Activated CD4-positive, alpha-beta memory T cell treated with anti-CD3 and anti-CD28 coated beads for 36 hours (primary cell): ENCODE results near the gene IZUMO1. TPM values are rescaled to one million over a fixed set of nuclear protein-coding genes. Genes with fewer than 3 reads are reported as not detected.
"Not testable (repeated sequence)": the region's sequence is repeated elsewhere in the genome, so short reads cannot be mapped to it uniquely, and the experiment has no call there.

Source experiments
- CTCF ChIA-PET: fragments of 350-600 bp; sonication (Branson Sonifier 250); formaldehyde crosslinking; loops from one replicate; lab custom pipeline; 2021; ENCODE audit warnings: antibody characterized with exemption, inconsistent platforms; lab: Charles Lee
- POLR2A ChIA-PET: fragments of 350-600 bp; sonication (Branson Sonifier 250); formaldehyde crosslinking; loops from one replicate; lab custom pipeline; 2021; ENCODE audit warnings: antibody characterized with exemption; lab: Charles Lee
- DNase-seq: peaks from one replicate; pipeline ENCODE4 v3.0.0-alpha.2; 2020
- H3K27ac Mint-ChIP-seq: one replicate; pipeline ENCODE4 v1.8.0; 2021; ENCODE audit warnings: mixed read lengths
- H3K27me3 Mint-ChIP-seq: one replicate; pipeline ENCODE4 v1.8.0; 2021; ENCODE audit warnings: mixed read lengths
- H3K36me3 Mint-ChIP-seq: one replicate; pipeline ENCODE4 v1.8.0; 2021; ENCODE audit warnings: mixed read lengths
- H3K4me1 Mint-ChIP-seq: one replicate; pipeline ENCODE4 v1.8.0; 2021; ENCODE audit warnings: low read depth, mixed read lengths
- H3K4me3 Mint-ChIP-seq: one replicate; pipeline ENCODE4 v1.8.0; 2021; ENCODE audit warnings: mild to moderate bottlenecking, mixed read lengths
- H3K9me3 Mint-ChIP-seq: one replicate; pipeline ENCODE4 v1.8.0; 2021; ENCODE audit warnings: mixed read lengths
- intact Hi-C: fragments of 100-400 bp; cut with micrococcal nuclease; formaldehyde crosslinking; loops from one replicate; pipeline ENCODE4 v1.15.1; 2023
- total RNA-seq, 2 experiments: library from RNA; stranded (reverse); gene quantifications; one replicate each; pipeline ENCODE4 v1.2.3, GENCODE V29; 2021

IZUMO1 gene
- total RNA-seq, 2 experiments from 2014 or later = not detected

GRCh38 chr19:48777139-48777538, 30.4 kb upstream of the IZUMO1 start:
- no peaks in the 10 kb centered on the region for H3K9me3 Mint-ChIP-seq
- H3K4me3 Mint-ChIP-seq = no peak overlapping the region
- no peak for DNase-seq
- H3K36me3 Mint-ChIP-seq = no peaks in the 10 kb centered on the region
- no peak overlapping the region for H3K27ac Mint-ChIP-seq
- POLR2A ChIA-PET = no interaction called here
- no peaks in the 10 kb centered on the region for H3K4me1 Mint-ChIP-seq
- CTCF ChIA-PET = interaction anchor here (2.1 kb wide), 1 partner anchor 11 kb away, joined by 6 read pairs; no protein-coding TSS in a partner anchor
- intact Hi-C loops = no loop called here
- H3K27me3 Mint-ChIP-seq = peaks cover 2% of the 10 kb centered on the region

GRCh38 chr19:48772503-48772953, 25.8 kb upstream of the IZUMO1 start:
- CTCF ChIA-PET = interaction anchor here (0.7 kb wide), 1 partner anchor 73 kb away, joined by 3 read pairs; no protein-coding TSS in a partner anchor
- H3K4me3 Mint-ChIP-seq = no peak overlapping the region
- H3K4me1 Mint-ChIP-seq = no peaks in the 10 kb centered on the region
- DNase-seq = no peak
- H3K27me3 Mint-ChIP-seq = peaks cover 6% of the 10 kb centered on the region
- intact Hi-C loops = no loop called here
- no peaks in the 10 kb centered on the region for H3K9me3 Mint-ChIP-seq
- POLR2A ChIA-PET = no interaction called here
- no peak overlapping the region for H3K27ac Mint-ChIP-seq
- H3K36me3 Mint-ChIP-seq = no peaks in the 10 kb centered on the region

- no peak for DNase-seq
- Mint-ChIP-seq H3K4me1 (no peaks in the 10 kb centered on the region), H3K4me3 (no peak overlapping the region), H3K9me3 (no peaks in the 10 kb centered on the region), H3K27me3 (peaks cover 6% of the 10 kb centered on the region), H3K36me3 (no peaks in the 10 kb centered on the region), H3K27ac (no peak overlapping the region)
- intact Hi-C loops = no loop called here
- ChIA-PET CTCF (no interaction called here), POLR2A (no interaction called here)
Observed at GRCh38 chr19:48770734-48771472, 24.2 kb upstream of the IZUMO1 start.

GRCh38 chr19:48770266-48770665, 23.6 kb upstream of the IZUMO1 start:
- POLR2A ChIA-PET = interaction anchor here (0.6 to 0.7 kb wide), 3 partner anchors 9 to 136 kb away, joined by 3 to 7 read pairs (median 4); no protein-coding TSS in a partner anchor
- CTCF ChIA-PET = no interaction called here
- intact Hi-C loops = no loop called here
- Mint-ChIP-seq H3K36me3 (no peaks in the 10 kb centered on the region), H3K27ac (no peak overlapping the region), H3K4me1 (no peaks in the 10 kb centered on the region), H3K9me3 (no peaks in the 10 kb centered on the region), H3K4me3 (no peak overlapping the region), H3K27me3 (peaks cover 6% of the 10 kb centered on the region)
- DNase-seq = no peak

- H3K27me3 Mint-ChIP-seq = peaks cover 6% of the 10 kb centered on the region
- H3K4me3 Mint-ChIP-seq = no peak overlapping the region
- H3K4me1 Mint-ChIP-seq = no peaks in the 10 kb centered on the region
- POLR2A ChIA-PET = interaction anchor here (0.7 kb wide), 2 partner anchors 10 to 32 kb away, joined by 4 to 7 read pairs; no protein-coding TSS in a partner anchor
- intact Hi-C loops = no loop called here
- no peak for DNase-seq
- CTCF ChIA-PET = no interaction called here
- H3K27ac Mint-ChIP-seq = no peak overlapping the region
- H3K36me3 Mint-ChIP-seq = no peaks in the 10 kb centered on the region
- H3K9me3 Mint-ChIP-seq = no peaks in the 10 kb centered on the region
Observed at GRCh38 chr19:48768994-48769713, 22.4 kb upstream of the IZUMO1 start.

GRCh38 chr19:48768171-48768753, 21.6 kb upstream of the IZUMO1 start:
- intact Hi-C loops, H3K9me3 Mint-ChIP-seq, H3K36me3 Mint-ChIP-seq, H3K4me1 Mint-ChIP-seq, DNase-seq, H3K27me3 Mint-ChIP-seq, H3K27ac Mint-ChIP-seq, POLR2A ChIA-PET, H3K4me3 Mint-ChIP-seq: not testable (repeated sequence)
- CTCF ChIA-PET = interaction anchor here (0.7 kb wide), 1 partner anchor 21 kb away, joined by 3 read pairs; no protein-coding TSS in a partner anchor

- CTCF ChIA-PET = interaction anchor here (1.3 kb wide), 1 partner anchor 77 kb away, joined by 5 read pairs; no protein-coding TSS in a partner anchor
- H3K9me3 Mint-ChIP-seq, DNase-seq, H3K27me3 Mint-ChIP-seq, H3K4me3 Mint-ChIP-seq, POLR2A ChIA-PET, H3K36me3 Mint-ChIP-seq, H3K27ac Mint-ChIP-seq, H3K4me1 Mint-ChIP-seq, intact Hi-C loops: not testable (repeated sequence)
Observed at GRCh38 chr19:48765816-48766215, 19.1 kb upstream of the IZUMO1 start.

- CTCF ChIA-PET = no interaction called here
Observed at GRCh38 chr19:48760504-48761205, 13.9 kb upstream of the IZUMO1 start.

GRCh38 chr19:48757741-48758144, 11.0 kb upstream of the IZUMO1 start:
- Mint-ChIP-seq H3K9me3 (no peaks in the 10 kb centered on the region), H3K36me3 (no peaks in the 10 kb centered on the region), H3K4me1 (peaks cover 14% of the 10 kb centered on the region), H3K27me3 (peaks cover 25% of the 10 kb centered on the region), H3K27ac (no peak overlapping the region), H3K4me3 (no peak overlapping the region)
- no peak for DNase-seq
- ChIA-PET POLR2A (no interaction called here), CTCF (no interaction called here)
- intact Hi-C loops = no loop called here

More at GRCh38 chr19:48760504-48761205, 13.9 kb upstream of the IZUMO1 start:
- Mint-ChIP-seq H3K4me1 (peaks cover 4% of the 10 kb centered on the region), H3K4me3 (no peak overlapping the region), H3K9me3 (no peaks in the 10 kb centered on the region), H3K27ac (no peak overlapping the region), H3K27me3 (peaks cover 8% of the 10 kb centered on the region), H3K36me3 (no peaks in the 10 kb centered on the region)
- POLR2A ChIA-PET = no interaction called here
- no peak for DNase-seq
- intact Hi-C loops = no loop called here

GRCh38 chr19:48757089-48757675, 10.5 kb upstream of the IZUMO1 start:
- Mint-ChIP-seq H3K4me1 (peaks cover 15% of the 10 kb centered on the region), H3K9me3 (no peaks in the 10 kb centered on the region), H3K4me3 (no peak overlapping the region), H3K27ac (no peak overlapping the region), H3K27me3 (peaks cover 26% of the 10 kb centered on the region), H3K36me3 (no peaks in the 10 kb centered on the region)
- no peak for DNase-seq
- intact Hi-C loops = no loop called here
- POLR2A ChIA-PET = no interaction called here
- CTCF ChIA-PET = no interaction called here

GRCh38 chr19:48756686-48757085, 10.0 kb upstream of the IZUMO1 start:
- CTCF ChIA-PET = no interaction called here

More at GRCh38 chr19:48756686-48757085, 10.0 kb upstream of the IZUMO1 start:
- Mint-ChIP-seq H3K27ac (no peak overlapping the region), H3K36me3 (no peaks in the 10 kb centered on the region), H3K4me3 (no peak overlapping the region), H3K27me3 (peaks cover 28% of the 10 kb centered on the region), H3K4me1 (peaks cover 17% of the 10 kb centered on the region), H3K9me3 (no peaks in the 10 kb centered on the region)
- intact Hi-C loops = no loop called here
- POLR2A ChIA-PET = no interaction called here
- DNase-seq = no peak
